Psoas muscle (tissue), 8 donors: ENCODE measurements around the gene EXOSC5. TPM values are rescaled to one million over a fixed set of nuclear protein-coding genes. Genes with fewer than 3 reads are reported as not detected.

Experiments
- ATAC-seq, 4 donors: fragments of 200-7000 bp; cut with Tn5 transposase; one replicate each; pipeline ENCODE4 v1.9.1; 2020; ENCODE audit warnings: moderate library complexity in 3 of 4, mild to moderate bottlenecking in 2 of 4
- DNase-seq, 2 donors: peaks; one replicate each; pipeline ENCODE4 v3.0.0-alpha.2; 2020
- H3K27ac ChIP-seq: fragments of 200-600 bp; one replicate; pipeline ENCODE4 v1.8.0; 2022
- H3K27me3 ChIP-seq, 3 donors: fragments of 200-600 bp in 1 of 3; one replicate each; pipeline versions ENCODE4 v1.6.1 to v1.8.0; 2013 to 2022; ENCODE audit warnings: low read length in 2 of 3, mild to moderate bottlenecking in 2 of 3, moderate library complexity in 1 of 3; ENCODE audit not compliant: insufficient read depth in 3 of 3
- H3K36me3 ChIP-seq, 2 donors: fragments of 200-600 bp in 1 of 2; one replicate each; pipeline versions ENCODE4 v1.6.1 to v1.8.0; 2013 to 2022; ENCODE audit warnings: low read depth in 1 of 2, mild to moderate bottlenecking in 1 of 2, moderate library complexity in 1 of 2; ENCODE audit not compliant: insufficient read depth in 1 of 2
- H3K4me1 ChIP-seq: fragments of 200-600 bp; one replicate; pipeline ENCODE4 v1.8.0; 2022
- H3K4me3 ChIP-seq: fragments of 200-600 bp; one replicate; pipeline ENCODE4 v1.8.0; 2022; ENCODE audit warnings: mild to moderate bottlenecking
- H3K9me3 ChIP-seq: fragments of 200-600 bp; one replicate; pipeline ENCODE4 v1.8.0; 2022
- CTCF ChIP-seq: fragments of 200-600 bp; IDR thresholded peaks from one replicate; pipeline ENCODE4 v1.8.0; 2022; ENCODE audit warnings: antibody characterized with exemption
- WGBS, 3 donors: extraction: QIAGEN DNeasy Blood & Tissue Kit; methylation state at CpG; one replicate each; pipeline versions ENCODE4 v1.1.6 to v1.1.7; 2013; 5-methylcytosine and 5-hydroxymethylcytosine counted together
- intact Hi-C, 2 donors: fragments of 100-400 bp; cut with DNase I; formaldehyde crosslinking; loops; one replicate each; pipeline versions ENCODE4 v1.11.0 to v1.14.2; 2022
- polyA plus RNA-seq, 3 donors: library from polyadenylated mRNA; stranded (reverse); fragments of 200-250 nt; gene quantifications; one replicate each; pipeline ENCODE4 v1.2.3, GENCODE V29; 2013
- total RNA-seq, 4 donors: library from RNA; stranded (reverse); fragmentation: NEBNext Ultra II Directional in 2 of 4; extraction: Animal tissue kit (Norgen Biotek cat#: 25700) in 2 of 4; gene quantifications; one replicate each; pipeline versions ENCODE4 v1.2.1 to v1.2.4, GENCODE V29; 2021 to 2023
- donor health status: healthy with polysubstance abuse.
- donor health status: DM: no; HTN: no; CAD: no; lungs with moderate emphysema.
- donor health status: Bipolar disorder and iron deficiency.
- donor health status: healthy.
- donor health status: DM: yes; HTN: yes; CAD: no.
- donor health status: DM: no; HTN: no; CAD: no.
- donor health status: DM: no; HTN: no; CAD: no.
- donor health status: DM: yes; HTN: yes; CAD: no.

EXOSC5 gene
- total and polyA plus RNA-seq, 7 donors: 25.4 to 78.8 (median 41.9) TPM

GRCh38 chr19:41420101-41420880, 23.1 kb upstream of the EXOSC5 start:
- no peak overlapping the region for H3K4me3 ChIP-seq
- WGBS, 3 donors: 72 to 76% (median 75%) methylated on average over 8 of the region's 8 CpGs
- H3K4me1 ChIP-seq: no peaks in the 10 kb centered on the region
- peaks cover 10 to 86% of the 10 kb centered on the region in 2 donors for H3K36me3 ChIP-seq
- no peak for TF ChIP-seq CTCF
- H3K9me3 ChIP-seq: no peaks in the 10 kb centered on the region
- H3K27ac ChIP-seq: no peak overlapping the region
- no peaks in the 10 kb centered on the region for H3K27me3 ChIP-seq
- intact Hi-C loops: no loop called here
- ATAC-seq (no peak), DNase-seq (no peak)

- H3K4me3 ChIP-seq: no peak overlapping the region
- no peaks in the 10 kb centered on the region for H3K9me3 ChIP-seq
- ATAC-seq (no peak), DNase-seq (no peak)
- H3K4me1 ChIP-seq: peaks cover 34% of the 10 kb centered on the region
- no peak for TF ChIP-seq CTCF
- peaks cover 6 to 72% of the 10 kb centered on the region in 2 donors for H3K36me3 ChIP-seq
- H3K27me3 ChIP-seq: no peaks in the 10 kb centered on the region
- WGBS, 3 donors: 87 to 90% (median 87%) methylated on average over 12 of the region's 12 CpGs
- peak overlapping the region; percentile 78 for H3K27ac ChIP-seq
- intact Hi-C loops: no loop called here
These were observed 19.1 kb upstream of the EXOSC5 start for GRCh38 chr19:41416194-41416674.

- 25 to 34% (median 28%) methylated on average over 9 of the region's 9 CpGs for whole genome bisulfite sequencing, 3 donors
- H3K36me3 ChIP-seq: peaks cover 4 to 68% of the 10 kb centered on the region in 2 donors
These were observed 18.0 kb upstream of the EXOSC5 start for GRCh38 chr19:41415154-41415571.

GRCh38 chr19:41414461-41414860, 17.3 kb upstream of the EXOSC5 start:
- Histone ChIP-seq H3K9me3 (no peaks in the 10 kb centered on the region), H3K4me3 (no peak overlapping the region), H3K4me1 (peaks cover 51% of the 10 kb centered on the region), H3K27ac (peak overlapping the region; percentile 78), H3K27me3 (no peaks in the 10 kb centered on the region), H3K36me3 (peaks cover 4 to 61% of the 10 kb centered on the region in 2 donors)
- intact Hi-C loops: no loop called here
- DNase-seq (no peak), ATAC-seq (no peak)
- TF ChIP-seq CTCF: no peak
- WGBS, 3 donors: 80 to 88% (median 81%) methylated on average over 9 of the region's 9 CpGs

More at GRCh38 chr19:41415154-41415571, 18.0 kb upstream of the EXOSC5 start:
- H3K27ac ChIP-seq: peak overlapping the region; percentile 78
- H3K4me1 ChIP-seq: peaks cover 44% of the 10 kb centered on the region
- H3K27me3 ChIP-seq: no peaks in the 10 kb centered on the region
- ATAC-seq: peak; percentile 76 to 84 (median 80)
- no peak for TF ChIP-seq CTCF
- H3K4me3 ChIP-seq: no peak overlapping the region
- DNase-seq: peak; percentile 52 to 81
- H3K9me3 ChIP-seq: no peaks in the 10 kb centered on the region
- intact Hi-C loops: no loop called here
